Measurements from ENCODE around the gene CCNDBP1.

- no peak for TF ChIP-seq EZH2 (IDR thresholded peaks at IDR 0.05; ENCODE audit: low read depth, unreplicated experiment)
- TF ChIP-seq CTCF (conservative IDR thresholded peaks at IDR 0.05; ENCODE audit: low read depth in 2 of 2): no peak
- TF ChIP-seq POLR2AphosphoS5 (IDR thresholded peaks at IDR 0.05; ENCODE audit: low read depth): no peak
- TF ChIP-seq REST (IDR thresholded peaks at IDR 0.05; ENCODE audit: unreplicated experiment): no peak
- no peak for TF ChIP-seq CREB1 (CRISPR knock-in tag; IDR thresholded peaks at IDR 0.05; ENCODE audit: low read depth)
- no peak for TF ChIP-seq EZH2phosphoT487 (IDR thresholded peaks at IDR 0.05; ENCODE audit: unreplicated experiment)
- TF ChIP-seq NANOG (IDR thresholded peaks at IDR 0.05; ENCODE audit: borderline replicate concordance): no peak
- TF ChIP-seq JUNB (IDR thresholded peaks at IDR 0.05; ENCODE audit: unreplicated experiment): no peak
- no peak for TF ChIP-seq STAT1 (IDR thresholded peaks at IDR 0.05; ENCODE audit: unreplicated experiment)
- no peak for TF ChIP-seq ETS1 (IDR thresholded peaks at IDR 0.05)
Observed at GRCh38 chr15:43168192-43169107, 16.8 kb upstream of the CCNDBP1 start.
